Epithelial cell of proximal tubule (primary cell): ENCODE data around the gene RTN3. TPM values are rescaled to one million over a fixed set of nuclear protein-coding genes. Genes with fewer than 3 reads are reported as not detected.

Experiments used
- DNase-seq: peaks from one replicate; pipeline ENCODE4 v3.0.0-alpha.2; 2011; ENCODE audit warnings: low read depth
- H3K4me3 ChIP-seq: 2 replicates; pipeline ENCODE4 v1.5.1; 2011; ENCODE audit warnings: low read depth, mild to moderate bottlenecking, low read length
- total RNA-seq: library from RNA; depleted of rRNA; stranded (reverse); fragments of >200 nt; gene quantifications from 2 replicates; pipeline ENCODE4 v1.2.3, GENCODE V29; 2015
- TF ChIP-seq, protein P1 (sequence below): conservative IDR thresholded peaks from 2 replicates; pipeline ENCODE4 v1.5.1; 2012; ENCODE audit warnings: low read depth, mild to moderate bottlenecking, low read length

Gene RTN3
- total RNA-seq, 1 donor from 2014 or later = 142 TPM

DNA sequence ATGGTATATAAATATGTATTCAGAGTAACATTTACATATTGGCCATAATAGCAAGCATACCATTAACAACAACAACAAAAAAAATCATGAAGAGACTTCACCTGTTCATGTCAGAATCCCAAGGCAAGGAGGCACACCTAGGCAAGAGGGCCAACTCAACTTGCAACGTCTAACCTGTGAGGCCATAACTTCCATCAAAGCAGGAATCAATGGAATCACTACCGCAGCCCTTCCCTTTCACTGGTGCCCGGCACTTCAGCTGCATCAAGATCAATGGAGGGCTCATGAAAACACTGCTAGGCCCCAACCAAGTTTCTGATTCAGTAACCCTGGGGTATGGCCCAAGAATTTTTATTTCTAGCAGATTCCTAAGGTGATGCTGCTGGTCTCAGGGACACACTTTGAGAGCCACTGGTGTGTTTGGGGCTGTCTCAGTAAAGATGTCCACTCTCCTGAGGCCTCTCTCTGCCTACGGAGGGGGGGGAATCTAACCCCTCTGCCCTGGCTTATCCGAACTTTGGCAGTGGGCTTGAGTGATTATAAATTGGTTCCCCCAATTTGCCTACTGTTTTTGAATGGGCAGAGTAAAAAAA is 79.3 kb downstream of the RTN3 start:
- DNase-seq = no peak
- no peak overlapping the region for H3K4me3 ChIP-seq
- TF ChIP-seq, protein P1, sequence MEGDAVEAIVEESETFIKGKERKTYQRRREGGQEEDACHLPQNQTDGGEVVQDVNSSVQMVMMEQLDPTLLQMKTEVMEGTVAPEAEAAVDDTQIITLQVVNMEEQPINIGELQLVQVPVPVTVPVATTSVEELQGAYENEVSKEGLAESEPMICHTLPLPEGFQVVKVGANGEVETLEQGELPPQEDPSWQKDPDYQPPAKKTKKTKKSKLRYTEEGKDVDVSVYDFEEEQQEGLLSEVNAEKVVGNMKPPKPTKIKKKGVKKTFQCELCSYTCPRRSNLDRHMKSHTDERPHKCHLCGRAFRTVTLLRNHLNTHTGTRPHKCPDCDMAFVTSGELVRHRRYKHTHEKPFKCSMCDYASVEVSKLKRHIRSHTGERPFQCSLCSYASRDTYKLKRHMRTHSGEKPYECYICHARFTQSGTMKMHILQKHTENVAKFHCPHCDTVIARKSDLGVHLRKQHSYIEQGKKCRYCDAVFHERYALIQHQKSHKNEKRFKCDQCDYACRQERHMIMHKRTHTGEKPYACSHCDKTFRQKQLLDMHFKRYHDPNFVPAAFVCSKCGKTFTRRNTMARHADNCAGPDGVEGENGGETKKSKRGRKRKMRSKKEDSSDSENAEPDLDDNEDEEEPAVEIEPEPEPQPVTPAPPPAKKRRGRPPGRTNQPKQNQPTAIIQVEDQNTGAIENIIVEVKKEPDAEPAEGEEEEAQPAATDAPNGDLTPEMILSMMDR = no peak

DNA sequence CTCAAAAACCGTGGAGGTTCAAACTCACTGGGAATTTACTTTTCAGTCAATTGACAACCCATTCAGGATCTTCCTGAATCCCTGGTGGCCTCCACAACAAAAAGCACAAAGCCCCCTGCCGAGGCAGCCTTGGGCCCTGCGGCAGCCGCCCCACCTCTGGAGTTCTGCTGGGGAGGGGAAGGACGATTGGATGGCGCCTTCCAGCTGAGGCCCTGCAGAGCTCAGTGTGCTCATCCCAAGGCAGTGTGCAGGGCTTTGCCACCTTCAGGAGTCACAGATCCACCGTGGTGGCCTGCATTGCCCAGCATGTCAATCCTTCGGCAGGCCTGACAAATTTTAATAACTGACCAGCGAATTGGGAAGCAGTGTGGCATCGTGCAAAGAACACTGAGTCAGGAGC is 79.9 kb downstream of the RTN3 start:
- DNase-seq = no peak
- no peak overlapping the region for H3K4me3 ChIP-seq
- TF ChIP-seq, protein P1 = no peak

DNA sequence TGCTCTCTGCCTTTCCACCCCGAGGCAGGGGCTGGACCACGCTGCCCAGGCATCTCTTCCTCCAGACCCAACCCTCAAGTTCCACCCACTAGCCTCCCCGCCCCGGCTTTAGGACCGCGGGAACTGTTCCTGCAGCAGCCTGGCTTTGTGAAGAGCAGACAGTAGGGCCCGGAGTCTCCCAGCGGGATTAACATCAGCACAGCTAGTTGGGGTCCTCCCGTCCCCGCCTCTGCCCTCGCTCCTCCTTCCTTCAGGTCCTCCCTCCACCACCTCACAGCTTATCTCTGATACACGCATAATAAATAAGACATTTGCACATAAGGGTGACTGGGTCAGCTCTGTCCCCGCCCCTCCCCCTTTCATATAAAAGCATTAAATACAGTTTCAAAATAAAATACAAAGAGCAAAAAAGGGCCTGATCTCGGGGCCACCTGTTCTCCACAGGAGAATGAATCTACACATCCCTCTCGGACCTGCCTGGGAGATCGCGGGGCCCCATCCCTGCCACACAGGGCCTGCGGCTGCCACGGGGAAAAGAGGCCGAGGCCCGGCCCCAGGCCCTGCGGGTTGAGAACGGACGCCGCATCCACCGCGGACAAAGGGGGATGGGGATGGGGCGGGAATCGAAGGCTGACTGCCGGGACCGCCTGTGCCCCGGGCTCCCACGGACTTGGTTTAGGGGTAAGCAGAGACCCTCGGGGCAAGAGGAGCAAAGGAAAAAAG is 80.8 kb downstream of the RTN3 start:
- DNase-seq = no peak
- TF ChIP-seq, protein P1 = no peak
- H3K4me3 ChIP-seq = peak overlapping the region; percentile 46

DNA sequence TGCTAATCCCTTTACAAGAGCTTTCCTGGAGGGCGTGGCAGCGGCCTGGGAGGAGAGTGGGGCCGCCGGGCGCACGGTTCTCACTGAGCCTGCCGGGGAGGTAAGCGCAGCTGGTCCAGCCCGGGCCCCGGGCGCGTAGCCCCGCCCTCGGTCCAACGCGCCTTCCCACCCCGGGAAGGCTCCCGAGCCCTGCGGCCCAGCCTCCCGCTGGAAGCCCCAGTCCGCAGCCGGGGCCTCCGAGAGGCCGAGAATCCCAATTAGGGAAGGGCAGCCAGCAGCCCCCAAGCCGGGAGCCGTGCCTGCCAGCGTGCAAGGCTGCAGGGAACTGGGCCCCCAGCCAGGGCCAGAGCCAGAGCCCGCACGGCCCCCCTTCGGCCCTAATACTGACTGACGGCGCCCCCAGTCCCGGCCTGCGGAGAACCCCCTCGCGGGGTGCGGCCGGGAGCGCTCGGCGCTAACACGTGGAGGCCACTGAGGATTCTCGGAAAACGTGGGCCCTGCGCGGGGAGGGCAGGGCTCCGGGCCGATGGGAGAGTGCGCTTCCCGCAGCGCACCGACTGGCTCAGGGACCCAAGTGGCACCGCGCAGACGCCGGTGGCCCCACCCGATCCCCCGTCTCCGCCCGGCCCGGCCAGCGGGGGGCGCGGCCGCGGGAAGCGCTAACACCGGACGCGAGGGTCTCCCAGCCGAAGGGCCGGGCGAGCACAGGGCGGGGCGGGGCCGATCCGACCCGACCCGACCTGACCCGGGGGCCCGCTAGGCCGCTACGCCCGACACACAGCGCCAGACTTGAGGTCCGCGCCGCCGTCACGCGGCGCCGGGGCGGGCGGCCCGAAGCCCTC is 81.6 kb downstream of the RTN3 start:
- TF ChIP-seq, protein P1 = no peak
- peak overlapping the region; percentile 46 for H3K4me3 ChIP-seq
- DNase-seq = no peak

DNA sequence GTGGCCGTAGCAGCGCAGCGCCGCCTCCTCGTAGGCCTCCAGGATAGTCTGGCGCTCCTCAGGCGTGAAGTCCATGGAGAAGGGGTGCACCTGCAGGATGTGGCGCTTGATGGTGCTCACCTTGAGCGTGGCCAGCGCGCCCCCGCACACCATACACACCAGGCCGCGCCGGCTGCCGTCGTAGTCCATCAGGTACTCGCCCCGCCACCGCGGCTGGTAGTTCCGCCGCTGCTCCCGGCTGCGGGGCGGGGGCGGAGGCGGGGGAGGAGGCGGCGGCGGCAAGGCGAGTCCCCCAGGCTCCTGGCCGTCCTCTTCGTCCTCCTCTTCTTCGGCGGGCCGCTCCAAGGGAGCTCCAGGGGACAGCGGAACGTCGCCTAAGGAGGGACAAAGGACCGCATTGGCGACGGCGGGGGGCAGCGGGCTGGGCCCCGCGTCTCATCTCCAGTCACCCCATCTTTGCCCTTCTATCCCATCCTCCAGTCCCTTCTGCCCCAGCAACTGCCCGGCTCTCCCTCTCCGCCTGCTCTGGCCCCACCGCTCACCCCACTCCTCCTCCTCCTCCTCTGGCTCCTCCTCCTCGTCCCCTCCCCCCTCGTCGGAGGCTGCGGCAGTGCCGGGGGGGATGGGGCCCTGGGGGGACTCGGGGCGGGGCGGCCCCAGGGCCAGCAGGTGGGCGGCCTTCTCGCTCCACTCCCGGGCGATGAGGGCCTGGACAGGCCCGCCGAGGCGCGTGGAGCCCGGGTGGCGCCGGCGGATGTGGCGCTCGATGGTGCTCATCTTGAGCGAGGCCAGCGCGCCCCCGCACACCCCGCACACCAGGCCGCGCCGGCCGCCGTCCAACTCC is 82.4 kb downstream of the RTN3 start:
- H3K4me3 ChIP-seq = peak overlapping the region; percentile 46
- TF ChIP-seq, protein P1 = no peak
- no peak for DNase-seq

DNA sequence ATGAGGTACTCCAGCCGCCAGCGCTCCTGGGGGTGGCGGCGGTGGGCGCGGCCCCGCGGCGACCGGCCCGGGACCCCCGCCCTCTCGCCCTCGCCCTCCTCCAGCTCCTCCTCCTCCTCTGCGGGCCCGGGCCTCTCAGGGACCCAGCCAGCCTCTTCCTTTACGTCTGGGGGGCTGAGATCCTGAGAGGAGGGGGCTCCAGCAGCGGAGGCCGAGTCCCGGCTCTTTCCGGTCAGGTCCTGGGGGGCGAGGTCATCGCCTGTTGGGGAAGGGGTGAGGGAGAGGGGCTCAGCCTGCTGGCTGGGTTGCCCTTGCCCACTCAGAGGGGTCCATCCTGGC is 83.0 kb downstream of the RTN3 start:
- H3K4me3 ChIP-seq = no peak overlapping the region
- TF ChIP-seq, protein P1 = no peak
- no peak for DNase-seq
